NT2/D1 (cell line): ENCODE data around the gene PTPN1.

Source experiments
- SUZ12 ChIP-seq: IDR thresholded peaks from 2 replicates; pipeline ENCODE4 v1.6.1; 2011; ENCODE audit not compliant: insufficient read length, insufficient read depth; ENCODE audit errors: extremely low read depth
- YY1 ChIP-seq: IDR thresholded peaks from 2 replicates; pipeline ENCODE4 v1.6.1; 2011; ENCODE audit not compliant: insufficient read length, insufficient read depth

- TF ChIP-seq YY1: no peak
- no peak for TF ChIP-seq SUZ12
Observed at GRCh38 chr20:50613438-50614169, 103.4 kb downstream of the PTPN1 start.
